Activated T-cell treated with anti-CD3 and anti-CD28 coated beads, Interleukin-2, amount 50 U/mL, for 72 hours (primary cell): ENCODE results near the gene QPCT. TPM values are rescaled to one million over a fixed set of nuclear protein-coding genes. Genes with fewer than 3 reads are reported as not detected.
"Not testable (repeated sequence)": the region's sequence is repeated elsewhere in the genome, so short reads cannot be mapped to it uniquely, and the experiment has no call there.

ENCODE experiments used
- ATAC-seq, 2 donors: fragments of 150-1000 bp; cut with Tn5 transposase; replicated peaks in 1 of 2; 2 replicates each; pipeline ENCODE4 v1.10.0; 2021; ENCODE audit warnings: moderate library complexity in 2 of 2, mild to moderate bottlenecking in 1 of 2
- DNase-seq, 2 donors: peaks; one replicate each; pipeline ENCODE4 v3.0.0; 2021 to 2022; ENCODE audit warnings: mixed read lengths in 1 of 2
- H3K27ac Mint-ChIP-seq: one replicate; pipeline ENCODE4 v1.8.0; 2022; ENCODE audit warnings: mild to moderate bottlenecking, moderate library complexity, mixed read lengths
- H3K27me3 Mint-ChIP-seq: one replicate; pipeline ENCODE4 v1.8.0; 2022; ENCODE audit warnings: low read depth, mixed read lengths
- H3K36me3 Mint-ChIP-seq, 2 donors: one replicate each; pipeline ENCODE4 v1.8.0; 2022; ENCODE audit warnings: mixed read lengths in 2 of 2, mild to moderate bottlenecking in 1 of 2; ENCODE audit not compliant: insufficient read depth in 2 of 2
- H3K4me1 Mint-ChIP-seq: one replicate; pipeline ENCODE4 v1.8.0; 2022; ENCODE audit warnings: low read depth, mixed read lengths
- H3K4me3 Mint-ChIP-seq, 2 donors: one replicate each; pipeline ENCODE4 v1.8.0; 2022; ENCODE audit warnings: mild to moderate bottlenecking in 2 of 2, mixed read lengths in 2 of 2, moderate library complexity in 2 of 2
- H3K9me3 Mint-ChIP-seq, 2 donors: one replicate each; pipeline ENCODE4 v1.8.0; 2022; ENCODE audit warnings: mixed read lengths in 2 of 2
- total RNA-seq, 2 donors: library from RNA; stranded (reverse); gene quantifications; one replicate each; pipeline ENCODE4 v1.2.3, GENCODE V29; 2022

Gene QPCT
- total RNA-seq, 2 donors from 2014 or later: 0.35 to 0.70 TPM

DNA sequence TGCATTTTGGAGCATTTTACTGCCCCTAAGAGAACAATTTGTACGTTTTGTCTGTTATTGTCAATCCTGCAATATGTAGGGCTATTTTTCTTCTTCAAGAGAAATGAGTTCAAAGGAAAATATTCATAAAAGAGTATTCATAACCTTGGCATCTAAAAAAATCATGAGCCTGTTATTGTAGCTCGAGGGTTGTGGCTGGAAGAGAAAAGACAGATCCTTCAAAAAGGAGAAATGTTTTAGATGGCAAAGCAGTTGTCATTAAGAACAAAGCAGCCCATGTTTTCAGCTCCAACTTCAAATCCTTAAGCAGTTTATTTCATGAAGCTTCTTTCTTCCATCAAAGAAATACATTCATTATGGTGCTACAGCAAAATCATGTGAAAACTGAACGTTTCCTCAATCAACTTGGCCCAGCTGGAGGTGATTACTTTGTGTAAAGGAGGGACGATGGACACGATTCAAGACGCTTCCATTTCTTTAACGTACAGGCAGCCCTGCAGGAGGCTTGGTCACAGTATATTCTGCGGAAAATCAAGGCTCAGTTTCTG is 31.4 kb downstream of the QPCT start:
- Mint-ChIP-seq H3K4me1 (peaks cover 31% of the 10 kb centered on the region), H3K27ac (no peak overlapping the region), H3K4me3 (peak overlapping the region; percentile 52 to 68), H3K36me3 (no peaks in the 10 kb centered on the region), H3K27me3 (peaks cover 59% of the 10 kb centered on the region), H3K9me3 (no peaks in the 10 kb centered on the region)
- ATAC-seq (peak; percentile 1 to 2), DNase-seq (no peak)

GRCh38 chr2:37376421-37377186 is 32.2 kb downstream of the QPCT start:
- Mint-ChIP-seq H3K27me3 (peaks cover 52% of the 10 kb centered on the region), H3K36me3 (no peaks in the 10 kb centered on the region), H3K27ac (peak overlapping the region; percentile 7), H3K9me3 (no peaks in the 10 kb centered on the region), H3K4me3 (peak overlapping the region; percentile 56 to 68), H3K4me1 (peaks cover 31% of the 10 kb centered on the region)
- DNase-seq (peak; percentile 58 to 60), ATAC-seq (peak; percentile 88 to 89)

- Mint-ChIP-seq H3K27ac (peak overlapping the region; percentile 12), H3K27me3 (peaks cover 46% of the 10 kb centered on the region), H3K4me1 (peaks cover 31% of the 10 kb centered on the region), H3K9me3 (no peaks in the 10 kb centered on the region), H3K4me3 (peak overlapping the region; percentile 56 to 68), H3K36me3 (no peaks in the 10 kb centered on the region)
- DNase-seq: peak; percentile 55 to 61
- ATAC-seq: peak; percentile 89 to 90
Measured at GRCh38 chr2:37377187-37377532, 32.7 kb downstream of the QPCT start.

GRCh38 chr2:37378411-37378810 is 34.0 kb downstream of the QPCT start:
- Mint-ChIP-seq H3K27me3 (peaks cover 36% of the 10 kb centered on the region), H3K4me3 (no peak overlapping the region)
- no peak for ATAC-seq

GRCh38 chr2:37379881-37380296 is 35.5 kb downstream of the QPCT start:
- no peaks in the 10 kb centered on the region for H3K9me3 Mint-ChIP-seq
- peaks cover 29% of the 10 kb centered on the region for H3K4me1 Mint-ChIP-seq
- H3K36me3 Mint-ChIP-seq: no peaks in the 10 kb centered on the region
- no peak overlapping the region for H3K4me3 Mint-ChIP-seq
- ATAC-seq (no peak), DNase-seq (no peak)
- peaks cover 26% of the 10 kb centered on the region for H3K27me3 Mint-ChIP-seq
- H3K27ac Mint-ChIP-seq: no peak overlapping the region

More at GRCh38 chr2:37378411-37378810, 34.0 kb downstream of the QPCT start:
- Mint-ChIP-seq H3K9me3 (no peaks in the 10 kb centered on the region), H3K27ac (no peak overlapping the region), H3K4me1 (peaks cover 31% of the 10 kb centered on the region), H3K36me3 (no peaks in the 10 kb centered on the region)
- DNase-seq: no peak

GRCh38 chr2:37380787-37381186 is 36.4 kb downstream of the QPCT start:
- H3K36me3 Mint-ChIP-seq, ATAC-seq, H3K4me3 Mint-ChIP-seq, DNase-seq, H3K27ac Mint-ChIP-seq, H3K9me3 Mint-ChIP-seq: not testable (repeated sequence)
- Mint-ChIP-seq H3K4me1 (peaks cover 23% of the 10 kb centered on the region), H3K27me3 (peaks cover 17% of the 10 kb centered on the region)

DNA sequence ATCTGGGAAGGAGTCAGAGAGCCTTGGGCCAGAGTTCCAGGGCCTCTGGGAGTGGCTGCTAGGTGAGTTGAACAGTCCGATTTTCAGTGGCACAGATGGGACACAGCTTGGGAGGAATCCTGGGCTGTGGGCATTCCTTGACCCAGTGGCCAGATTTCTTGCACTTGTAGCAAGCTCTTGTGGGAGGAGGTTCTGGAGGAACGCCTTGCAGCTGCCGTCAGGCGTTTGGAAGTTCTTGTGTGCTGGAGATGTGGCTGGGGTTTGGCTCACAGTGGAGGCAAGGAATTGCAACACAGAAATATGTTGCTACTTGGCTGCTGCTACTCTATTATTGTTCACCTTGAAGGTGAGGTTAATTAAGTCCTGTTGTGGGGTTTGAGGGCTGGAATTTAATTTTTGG is 39.8 kb downstream of the QPCT start:
- H3K9me3 Mint-ChIP-seq, H3K27ac Mint-ChIP-seq, H3K36me3 Mint-ChIP-seq, ATAC-seq, H3K27me3 Mint-ChIP-seq, H3K4me1 Mint-ChIP-seq, DNase-seq, H3K4me3 Mint-ChIP-seq: not testable (repeated sequence)

GRCh38 chr2:37387148-37387835 is 42.9 kb downstream of the QPCT start:
- H3K36me3 Mint-ChIP-seq: peaks cover 0 to 2% of the 10 kb centered on the region in 2 donors
- H3K4me1 Mint-ChIP-seq: no peaks in the 10 kb centered on the region
- ATAC-seq (no peak), DNase-seq (no peak)
- no peak overlapping the region for H3K27ac Mint-ChIP-seq
- H3K9me3 Mint-ChIP-seq: peaks cover 0 to 3% of the 10 kb centered on the region in 2 donors
- H3K27me3 Mint-ChIP-seq: no peaks in the 10 kb centered on the region
- H3K4me3 Mint-ChIP-seq: no peak overlapping the region

- H3K36me3 Mint-ChIP-seq: peaks cover 0 to 6% of the 10 kb centered on the region in 2 donors
- ATAC-seq (no peak), DNase-seq (no peak)
- no peaks in the 10 kb centered on the region for H3K27me3 Mint-ChIP-seq
- H3K9me3 Mint-ChIP-seq: peaks cover 0 to 6% of the 10 kb centered on the region in 2 donors
- no peak overlapping the region for H3K27ac Mint-ChIP-seq
- H3K4me3 Mint-ChIP-seq: no peak overlapping the region
- H3K4me1 Mint-ChIP-seq: no peaks in the 10 kb centered on the region
Measured at GRCh38 chr2:37388074-37388473, 43.6 kb downstream of the QPCT start.

GRCh38 chr2:37389395-37389794 is 45.0 kb downstream of the QPCT start:
- Mint-ChIP-seq H3K27me3 (no peaks in the 10 kb centered on the region), H3K27ac (no peak overlapping the region)

GRCh38 chr2:37389989-37390765 is 45.7 kb downstream of the QPCT start:
- DNase-seq (peak; percentile 72 to 75), ATAC-seq (peak; percentile 93 to 94)
- H3K4me1 Mint-ChIP-seq: no peaks in the 10 kb centered on the region
- H3K27me3 Mint-ChIP-seq: no peaks in the 10 kb centered on the region
- peaks cover 0 to 5% of the 10 kb centered on the region in 2 donors for H3K36me3 Mint-ChIP-seq
- H3K27ac Mint-ChIP-seq: peak overlapping the region; percentile 4
- H3K9me3 Mint-ChIP-seq: peaks cover 0 to 6% of the 10 kb centered on the region in 2 donors
- H3K4me3 Mint-ChIP-seq: peak overlapping the region; percentile 18 to 51

More at GRCh38 chr2:37389395-37389794, 45.0 kb downstream of the QPCT start:
- ATAC-seq (peak in 1 of 2 donors; percentile 8), DNase-seq (no peak)
- Mint-ChIP-seq H3K4me1 (no peaks in the 10 kb centered on the region), H3K36me3 (peaks cover 0 to 6% of the 10 kb centered on the region in 2 donors), H3K4me3 (peak overlapping the region; percentile 18 to 50), H3K9me3 (peaks cover 0 to 6% of the 10 kb centered on the region in 2 donors)

- H3K36me3 Mint-ChIP-seq: peaks cover 0 to 4% of the 10 kb centered on the region in 2 donors
- H3K9me3 Mint-ChIP-seq: peaks cover 0 to 6% of the 10 kb centered on the region in 2 donors
- peak overlapping the region; percentile 60 for H3K27ac Mint-ChIP-seq
- ATAC-seq (peak in 1 of 2 donors; percentile 12), DNase-seq (no peak)
- peak overlapping the region; percentile 18 to 51 for H3K4me3 Mint-ChIP-seq
- H3K27me3 Mint-ChIP-seq: peaks cover 3% of the 10 kb centered on the region
- H3K4me1 Mint-ChIP-seq: no peaks in the 10 kb centered on the region
Measured at GRCh38 chr2:37390777-37391176, 46.3 kb downstream of the QPCT start.
